SJCRH30 (cell line): Measurements from ENCODE around the gene OBI1. TPM values are rescaled to one million over a fixed set of nuclear protein-coding genes. Genes with fewer than 3 reads are reported as not detected.

Experiments
- DNase-seq, 2 experiments: peaks; one replicate each; pipeline ENCODE4 v3.0.0-alpha.2; 2015 to 2020
- H3K27ac ChIP-seq: fragments of 250-450 bp; sonication (Bioruptor Pico); 2 replicates; pipeline ENCODE4 v1.5.1; 2020; ENCODE audit warnings: mild to moderate bottlenecking, moderate library complexity
- H3K27me3 ChIP-seq: fragments of 250-450 bp; sonication (Bioruptor Pico); 2 replicates; pipeline ENCODE4 v1.5.1; 2020; ENCODE audit warnings: mild to moderate bottlenecking, moderate library complexity
- H3K36me3 ChIP-seq: fragments of 250-450 bp; sonication (Bioruptor Pico); 2 replicates; pipeline ENCODE4 v1.5.1; 2020; ENCODE audit warnings: mild to moderate bottlenecking, moderate library complexity
- H3K4me1 ChIP-seq: fragments of 250-450 bp; sonication (Bioruptor Pico); 2 replicates; pipeline ENCODE4 v1.5.1; 2020; ENCODE audit warnings: mild to moderate bottlenecking, moderate library complexity
- H3K4me3 ChIP-seq: fragments of 250-450 bp; sonication (Bioruptor Pico); 2 replicates; pipeline ENCODE4 v1.5.1; 2020; ENCODE audit warnings: mild to moderate bottlenecking, moderate library complexity
- H3K9me3 ChIP-seq: fragments of 250-450 bp; sonication (Bioruptor Pico); replicated peaks from 2 replicates; pipeline ENCODE4 v1.5.1; 2020; ENCODE audit warnings: mild to moderate bottlenecking, moderate library complexity
- total RNA-seq: library from RNA; depleted of rRNA; stranded (reverse); fragments of >200 nt; shearing (Covaris generic); gene quantifications from 2 replicates; pipeline ENCODE4 v1.2.3, GENCODE V29; 2014

OBI1 gene
- total RNA-seq, 1 experiment from 2014 or later: 73.3 TPM

- Histone ChIP-seq H3K27me3 (no peaks in the 10 kb centered on the region), H3K36me3 (peaks cover 31% of the 10 kb centered on the region), H3K4me1 (peaks cover 5% of the 10 kb centered on the region; the same call in 1 of the 2 replicates), H3K27ac (peak overlapping the region; percentile 84), H3K9me3 (0 out of 2 replicates have a peak, but pooled peaks cover 4% of the 10 kb centered on the region), H3K4me3 (peak overlapping the region; percentile 73)
- peak; percentile 51 to 63 for DNase-seq
Measured at GRCh38 chr13:78602561-78603239, 56.3 kb downstream of the OBI1 start.

DNA sequence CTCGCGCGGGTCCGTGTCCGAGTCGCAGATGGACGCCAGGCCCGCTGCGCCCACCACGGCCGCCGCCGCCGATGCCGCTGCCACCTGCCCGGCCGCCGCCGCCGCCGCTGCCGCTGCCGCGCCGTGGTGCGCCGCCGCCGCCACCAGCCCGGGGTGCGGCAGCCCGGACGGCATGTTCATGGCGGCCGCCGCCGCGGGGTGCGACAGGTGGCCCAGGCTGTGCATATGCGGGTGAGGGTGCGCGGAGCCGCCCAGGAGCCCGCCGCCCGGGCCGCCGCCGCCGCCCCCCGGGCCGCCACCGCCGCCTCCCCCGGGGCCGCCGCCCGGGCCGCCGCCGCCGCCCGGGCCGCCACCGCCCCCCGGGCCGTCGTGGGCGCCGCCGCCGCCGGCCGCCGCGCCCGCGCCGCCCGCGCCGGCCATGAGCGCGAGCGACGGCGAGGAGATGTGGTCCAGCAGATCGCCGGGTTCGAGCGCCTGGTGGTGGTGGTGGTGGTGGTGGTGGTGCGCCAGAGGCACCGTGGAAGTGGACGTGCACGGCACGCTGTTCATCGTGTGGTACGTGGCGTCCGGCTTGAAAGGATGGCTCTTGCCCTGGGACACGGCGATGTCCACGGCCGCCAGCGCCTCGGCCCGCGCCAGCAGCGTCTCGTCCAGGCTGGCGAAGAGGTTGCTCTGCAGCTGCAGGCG, 56.9 kb downstream of the OBI1 start:
- 0 out of 2 replicates have a peak, but pooled peaks cover 4% of the 10 kb centered on the region for H3K9me3 ChIP-seq
- H3K36me3 ChIP-seq: peaks cover 31% of the 10 kb centered on the region
- no peak for DNase-seq
- peak overlapping the region; percentile 73 for H3K4me3 ChIP-seq
- peaks cover 5% of the 10 kb centered on the region; the same call in 1 of the 2 replicates for H3K4me1 ChIP-seq
- H3K27ac ChIP-seq: peak overlapping the region; percentile 84
- H3K27me3 ChIP-seq: no peaks in the 10 kb centered on the region

GRCh38 chr13:78601124-78601873, 57.7 kb downstream of the OBI1 start:
- DNase-seq: peak in 1 of 2 experiments; percentile 40
- Histone ChIP-seq H3K27ac (peak overlapping the region; percentile 49), H3K4me3 (peak overlapping the region; percentile 55), H3K4me1 (peaks cover 5% of the 10 kb centered on the region; the same call in 1 of the 2 replicates), H3K36me3 (peaks cover 31% of the 10 kb centered on the region), H3K9me3 (0 out of 2 replicates have a peak, but pooled peaks cover 4% of the 10 kb centered on the region), H3K27me3 (no peaks in the 10 kb centered on the region)

DNA sequence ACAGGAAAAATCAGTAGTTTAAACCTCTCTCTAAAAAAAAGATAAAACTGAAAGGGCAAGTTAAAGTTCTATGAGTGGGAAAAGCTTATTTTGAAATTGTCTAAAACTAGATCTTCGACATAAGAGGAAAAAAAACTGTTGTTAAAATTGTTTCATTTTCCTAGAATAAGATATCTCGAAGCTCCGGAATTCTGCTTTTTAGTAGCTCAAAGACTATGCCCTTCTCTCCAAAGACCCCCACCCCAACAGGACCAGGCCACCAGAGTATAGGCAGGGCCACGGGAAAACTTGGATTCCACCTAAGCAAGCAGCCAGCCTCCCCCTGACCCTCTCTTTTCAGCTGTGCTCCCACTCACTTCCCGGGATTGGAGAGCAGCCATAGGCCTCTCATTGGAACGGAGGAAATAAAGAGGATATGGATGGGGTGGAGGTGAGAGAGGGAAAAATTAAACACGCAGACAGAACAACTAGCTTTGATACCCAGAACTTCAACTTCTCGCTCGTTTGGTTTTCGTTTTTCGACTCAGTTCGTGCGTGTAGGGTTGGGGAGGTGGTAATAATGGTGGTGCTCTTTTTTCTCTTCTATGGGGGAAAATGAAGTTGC, 58.6 kb downstream of the OBI1 start:
- 0 out of 2 replicates have a peak, but pooled peaks cover 4% of the 10 kb centered on the region for H3K9me3 ChIP-seq
- peak overlapping the region; percentile 41 for H3K27ac ChIP-seq
- DNase-seq: peak in 1 of 2 experiments; percentile 42
- peaks cover 31% of the 10 kb centered on the region for H3K36me3 ChIP-seq
- peak overlapping the region; percentile 55 for H3K4me3 ChIP-seq
- H3K4me1 ChIP-seq: peaks cover 5% of the 10 kb centered on the region; the same call in 1 of the 2 replicates
- H3K27me3 ChIP-seq: no peaks in the 10 kb centered on the region

GRCh38 chr13:78599645-78600279, 59.2 kb downstream of the OBI1 start:
- peak overlapping the region; percentile 41 for H3K27ac ChIP-seq
- H3K27me3 ChIP-seq: no peaks in the 10 kb centered on the region
- peak in 1 of 2 experiments; percentile 22 for DNase-seq
- H3K36me3 ChIP-seq: peaks cover 31% of the 10 kb centered on the region
- H3K9me3 ChIP-seq: 0 out of 2 replicates have a peak, but pooled peaks cover 4% of the 10 kb centered on the region
- H3K4me1 ChIP-seq: peaks cover 3% of the 10 kb centered on the region
- H3K4me3 ChIP-seq: peak overlapping the region; percentile 55

DNA sequence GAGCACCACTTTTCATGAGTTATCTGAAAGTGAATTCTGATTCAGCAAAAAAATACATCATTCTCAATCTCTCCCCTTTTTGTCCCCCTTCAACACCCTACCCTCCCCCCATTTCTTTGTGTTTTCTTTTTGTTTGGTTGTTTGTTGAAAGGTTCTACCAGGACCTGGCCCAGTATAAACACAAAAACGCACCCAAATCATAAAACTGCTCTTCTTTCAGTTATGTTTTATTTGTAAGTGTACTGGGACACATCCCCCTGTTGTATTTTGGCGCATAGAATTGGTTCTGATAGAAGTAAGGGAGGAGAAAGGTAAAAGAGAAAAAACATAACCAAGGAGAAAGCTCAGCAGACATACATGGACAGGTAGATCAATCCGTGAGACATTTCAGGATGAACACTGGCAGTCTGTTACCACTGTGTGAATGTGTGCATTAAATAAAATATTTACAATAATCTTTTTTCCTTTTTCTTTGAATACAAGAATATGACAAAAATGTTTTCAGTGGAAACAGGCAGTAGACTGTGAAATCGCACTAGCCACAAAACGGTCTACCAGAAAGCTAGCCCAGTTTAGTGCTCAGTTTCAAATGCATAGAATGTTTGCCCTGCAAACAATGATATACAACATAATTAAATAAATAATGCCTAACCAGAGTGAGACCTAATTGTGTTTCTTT, 59.9 kb downstream of the OBI1 start:
- Histone ChIP-seq H3K27me3 (no peaks in the 10 kb centered on the region), H3K4me3 (no peak overlapping the region), H3K9me3 (0 out of 2 replicates have a peak, but pooled peaks cover 4% of the 10 kb centered on the region), H3K27ac (no peak overlapping the region), H3K4me1 (no peaks in the 10 kb centered on the region; the same call in 1 of the 2 replicates), H3K36me3 (peaks cover 31% of the 10 kb centered on the region)
- no peak for DNase-seq

DNA sequence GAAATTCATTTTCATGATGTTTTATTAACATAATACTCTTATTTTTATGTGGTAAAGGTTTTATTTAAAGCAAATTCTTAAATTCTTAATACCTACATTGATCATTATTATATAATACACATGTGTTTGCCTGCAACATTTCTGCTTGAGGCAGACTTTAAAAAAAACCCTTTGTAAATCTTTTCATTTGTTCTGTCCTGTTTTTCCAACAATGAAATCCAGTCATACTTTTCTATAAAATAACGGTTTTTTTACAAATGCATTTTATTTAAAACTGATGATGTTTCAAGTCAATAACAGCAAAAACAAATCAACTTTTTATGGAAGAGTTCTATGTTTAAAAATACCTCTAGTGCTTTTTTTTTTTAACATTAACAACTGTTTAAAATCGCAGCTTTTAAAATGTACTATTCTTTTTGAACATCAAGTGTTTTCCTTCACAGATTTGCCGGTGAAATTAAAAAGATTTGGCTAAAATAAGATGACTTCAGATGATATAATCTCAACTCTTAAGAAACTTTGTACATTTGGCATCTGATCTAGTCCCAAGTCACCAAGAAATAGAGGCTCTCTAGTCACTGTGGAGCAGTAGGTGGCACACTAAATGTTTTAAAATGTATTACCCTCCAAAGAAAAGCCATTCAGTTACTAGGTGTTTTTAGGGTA, 60.7 kb downstream of the OBI1 start:
- Histone ChIP-seq H3K36me3 (peaks cover 31% of the 10 kb centered on the region), H3K27me3 (no peaks in the 10 kb centered on the region), H3K9me3 (0 out of 2 replicates have a peak, but pooled peaks cover 4% of the 10 kb centered on the region), H3K4me3 (no peak overlapping the region), H3K4me1 (no peaks in the 10 kb centered on the region; the same call in 1 of the 2 replicates), H3K27ac (no peak overlapping the region)
- DNase-seq: no peak

GRCh38 chr13:78597602-78597932, 61.4 kb downstream of the OBI1 start:
- Histone ChIP-seq H3K36me3 (peaks cover 31% of the 10 kb centered on the region), H3K9me3 (0 out of 2 replicates have a peak, but pooled peaks cover 4% of the 10 kb centered on the region), H3K4me3 (no peak overlapping the region), H3K27me3 (no peaks in the 10 kb centered on the region), H3K4me1 (peaks cover 3% of the 10 kb centered on the region; the same call in 1 of the 2 replicates), H3K27ac (no peak overlapping the region)
- no peak for DNase-seq

GRCh38 chr13:78596736-78597601, 62.0 kb downstream of the OBI1 start:
- Histone ChIP-seq H3K4me3 (no peak overlapping the region), H3K27ac (no peak overlapping the region), H3K4me1 (peaks cover 3% of the 10 kb centered on the region; the same call in 1 of the 2 replicates), H3K9me3 (0 out of 2 replicates have a peak, but pooled peaks cover 4% of the 10 kb centered on the region), H3K36me3 (peaks cover 31% of the 10 kb centered on the region), H3K27me3 (no peaks in the 10 kb centered on the region)
- DNase-seq: peak in 1 of 2 experiments; percentile 22

- peaks cover 28% of the 10 kb centered on the region for H3K36me3 ChIP-seq
- H3K27me3 ChIP-seq: no peaks in the 10 kb centered on the region
- no peak for DNase-seq
- 0 out of 2 replicates have a peak, but pooled peaks cover 4% of the 10 kb centered on the region for H3K9me3 ChIP-seq
- H3K27ac ChIP-seq: no peak overlapping the region
- H3K4me3 ChIP-seq: no peak overlapping the region
- H3K4me1 ChIP-seq: peaks cover 3% of the 10 kb centered on the region; the same call in 1 of the 2 replicates
Measured at GRCh38 chr13:78596399-78596735, 62.6 kb downstream of the OBI1 start.

- no peaks in the 10 kb centered on the region for H3K27me3 ChIP-seq
- 0 out of 2 replicates have a peak, but pooled peaks cover 4% of the 10 kb centered on the region for H3K9me3 ChIP-seq
- H3K36me3 ChIP-seq: peaks cover 24% of the 10 kb centered on the region
- no peak overlapping the region; the same call in 1 of the 2 replicates for H3K4me3 ChIP-seq
- peaks cover 3% of the 10 kb centered on the region; the same call in 1 of the 2 replicates for H3K4me1 ChIP-seq
- peak overlapping the region; percentile 87; the same call in 1 of the 2 replicates for H3K27ac ChIP-seq
- DNase-seq: peak in 1 of 2 experiments; percentile 60
Measured at GRCh38 chr13:78595495-78596398, 63.2 kb downstream of the OBI1 start.
